ENCODE data around the gene HMGXB4.

The HMGXB4 gene

GRCh38 chr22:35329114-35329847, 72.0 kb downstream of the HMGXB4 start:
- no peak for DNase-seq

- peak; percentile 60 to 75 for DNase-seq
Observed at GRCh38 chr22:35330258-35330861, 73.1 kb downstream of the HMGXB4 start.

GRCh38 chr22:35332278-35332677, 75.0 kb downstream of the HMGXB4 start:
- DNase-seq = no peak

GRCh38 chr22:35333220-35333619, 75.9 kb downstream of the HMGXB4 start:
- no peak for DNase-seq

GRCh38 chr22:35334004-35334403, 76.7 kb downstream of the HMGXB4 start:
- no peak for DNase-seq

- DNase-seq = no peak
Observed at GRCh38 chr22:35335468-35335867, 78.2 kb downstream of the HMGXB4 start.

GRCh38 chr22:35335936-35336781, 78.9 kb downstream of the HMGXB4 start:
- no peak for DNase-seq

- DNase-seq = no peak
Observed at GRCh38 chr22:35337932-35338331, 80.6 kb downstream of the HMGXB4 start.

- no peak for DNase-seq
Observed at GRCh38 chr22:35341090-35341874, 84.0 kb downstream of the HMGXB4 start.

- DNase-seq = no peak
Observed at GRCh38 chr22:35342390-35342789, 85.1 kb downstream of the HMGXB4 start.

- no peak for DNase-seq
Observed at GRCh38 chr22:35343664-35344550, 86.6 kb downstream of the HMGXB4 start.

- no peak for DNase-seq
Observed at GRCh38 chr22:35344956-35345690, 87.8 kb downstream of the HMGXB4 start.
